Measurements from ENCODE around the gene ABL1.
A peak's percentile ranks its signal among the peaks of the same experiment; 100 is the strongest.

The ABL1 gene

GRCh38 chr9:130925050-130925678 lies 90.1 kb downstream of the ABL1 start:
- TF ChIP-seq CTCF (conservative IDR thresholded peaks at IDR 0.05; ENCODE audit: low read depth, low read length): no peak
- H3K4me3 ChIP-seq (ENCODE audit: low read length): no peak overlapping the region
- DNase-seq (ENCODE audit: low read depth): no peak

- TF ChIP-seq CTCF (conservative IDR thresholded peaks at IDR 0.05; ENCODE audit: low read depth, low read length): no peak
- H3K4me3 ChIP-seq (ENCODE audit: low read length): no peak overlapping the region
- no peak for DNase-seq (ENCODE audit: low read depth)
Measured at GRCh38 chr9:130927338-130927737, 92.3 kb downstream of the ABL1 start.

GRCh38 chr9:130927995-130928900 lies 93.2 kb downstream of the ABL1 start:
- peak; percentile 72 for DNase-seq (ENCODE audit: low read depth)
- no peak for TF ChIP-seq CTCF (conservative IDR thresholded peaks at IDR 0.05; ENCODE audit: low read depth, low read length)
- H3K4me3 ChIP-seq (ENCODE audit: low read length): no peak overlapping the region

GRCh38 chr9:130929571-130930038 lies 94.6 kb downstream of the ABL1 start:
- no peak for TF ChIP-seq CTCF (conservative IDR thresholded peaks at IDR 0.05; ENCODE audit: low read depth, low read length)
- no peak for DNase-seq (ENCODE audit: low read depth)
- H3K4me3 ChIP-seq (ENCODE audit: low read length): no peak overlapping the region

GRCh38 chr9:130930132-130930803 lies 95.2 kb downstream of the ABL1 start:
- no peak for TF ChIP-seq CTCF (conservative IDR thresholded peaks at IDR 0.05; ENCODE audit: low read depth, low read length)

GRCh38 chr9:130930804-130931349 lies 95.8 kb downstream of the ABL1 start:
- no peak for TF ChIP-seq CTCF (conservative IDR thresholded peaks at IDR 0.05; ENCODE audit: low read depth, low read length)
- no peak overlapping the region for H3K4me3 ChIP-seq (ENCODE audit: low read length)
- DNase-seq (ENCODE audit: low read depth): no peak

More at GRCh38 chr9:130930132-130930803, 95.2 kb downstream of the ABL1 start:
- no peak overlapping the region for H3K4me3 ChIP-seq (ENCODE audit: low read length)
- no peak for DNase-seq (ENCODE audit: low read depth)
